ENCODE measurements around the gene NUTM2F.

NUTM2F gene

DNA sequence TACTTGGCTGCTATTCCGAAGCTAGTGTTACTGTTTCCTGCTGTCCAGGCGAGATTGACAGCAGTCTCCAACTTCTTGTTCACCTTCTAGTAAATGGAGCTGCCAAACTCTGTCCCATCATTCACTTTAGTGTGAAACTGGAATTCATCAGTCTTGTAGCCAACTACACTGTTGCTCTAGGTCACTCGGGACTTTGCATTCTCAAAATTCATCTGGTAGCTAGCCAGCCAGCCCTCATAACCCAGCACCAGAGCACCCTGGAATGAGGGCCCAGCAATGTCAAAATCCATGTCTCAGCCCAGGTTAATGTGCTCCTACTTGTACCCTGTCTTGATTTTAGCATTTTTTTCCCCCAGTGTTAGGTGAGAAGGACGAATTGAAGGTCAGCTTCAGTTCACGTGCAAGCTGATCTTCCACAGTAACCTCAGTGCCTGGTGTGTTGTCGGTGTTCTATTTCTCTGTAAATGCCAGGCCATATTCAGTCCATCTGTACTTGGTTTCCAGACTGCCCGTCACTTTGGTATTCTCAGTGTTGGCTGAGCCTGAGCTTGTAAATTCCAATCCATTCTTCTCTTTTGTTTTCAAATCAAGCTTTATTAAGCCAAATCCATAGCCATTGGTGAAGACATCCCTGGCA is 40.4 kb downstream of the NUTM2F start:
- no peak overlapping the region for H3K4me2 ChIP-seq (ENCODE audit: low read length)
- H3K36me3 ChIP-seq (replicated peaks; ENCODE audit: low read depth, low read length) = peaks cover 9% of the 10 kb centered on the region
- no peaks in the 10 kb centered on the region for H3K9me3 ChIP-seq (ENCODE audit: insufficient read depth, low read length)
- no peak for TF ChIP-seq EZH2phosphoT487 (IDR thresholded peaks at IDR 0.05; ENCODE audit: low read depth)
- TF ChIP-seq, protein P1, sequence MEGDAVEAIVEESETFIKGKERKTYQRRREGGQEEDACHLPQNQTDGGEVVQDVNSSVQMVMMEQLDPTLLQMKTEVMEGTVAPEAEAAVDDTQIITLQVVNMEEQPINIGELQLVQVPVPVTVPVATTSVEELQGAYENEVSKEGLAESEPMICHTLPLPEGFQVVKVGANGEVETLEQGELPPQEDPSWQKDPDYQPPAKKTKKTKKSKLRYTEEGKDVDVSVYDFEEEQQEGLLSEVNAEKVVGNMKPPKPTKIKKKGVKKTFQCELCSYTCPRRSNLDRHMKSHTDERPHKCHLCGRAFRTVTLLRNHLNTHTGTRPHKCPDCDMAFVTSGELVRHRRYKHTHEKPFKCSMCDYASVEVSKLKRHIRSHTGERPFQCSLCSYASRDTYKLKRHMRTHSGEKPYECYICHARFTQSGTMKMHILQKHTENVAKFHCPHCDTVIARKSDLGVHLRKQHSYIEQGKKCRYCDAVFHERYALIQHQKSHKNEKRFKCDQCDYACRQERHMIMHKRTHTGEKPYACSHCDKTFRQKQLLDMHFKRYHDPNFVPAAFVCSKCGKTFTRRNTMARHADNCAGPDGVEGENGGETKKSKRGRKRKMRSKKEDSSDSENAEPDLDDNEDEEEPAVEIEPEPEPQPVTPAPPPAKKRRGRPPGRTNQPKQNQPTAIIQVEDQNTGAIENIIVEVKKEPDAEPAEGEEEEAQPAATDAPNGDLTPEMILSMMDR (IDR thresholded peaks at IDR 0.05; ENCODE audit: low read depth, low read length) = no peak
- H3K4me3 ChIP-seq (ENCODE audit: low read length) = no peak overlapping the region
- no peak overlapping the region for H3K9ac ChIP-seq (ENCODE audit: low read length)
- no peaks in the 10 kb centered on the region for H4K20me1 ChIP-seq (ENCODE audit: insufficient read depth, low read length)
- no peaks in the 10 kb centered on the region for H3K79me2 ChIP-seq (ENCODE audit: low read length)
- no peaks in the 10 kb centered on the region for H3K27me3 ChIP-seq (ENCODE audit: low read depth, low read length)
- H3K4me1 ChIP-seq (ENCODE audit: low read length) = no peaks in the 10 kb centered on the region
- no peak overlapping the region for H3K27ac ChIP-seq (ENCODE audit: low read length)
- no peak overlapping the region for H2AFZ ChIP-seq (ENCODE audit: low read depth, low read length)

DNA sequence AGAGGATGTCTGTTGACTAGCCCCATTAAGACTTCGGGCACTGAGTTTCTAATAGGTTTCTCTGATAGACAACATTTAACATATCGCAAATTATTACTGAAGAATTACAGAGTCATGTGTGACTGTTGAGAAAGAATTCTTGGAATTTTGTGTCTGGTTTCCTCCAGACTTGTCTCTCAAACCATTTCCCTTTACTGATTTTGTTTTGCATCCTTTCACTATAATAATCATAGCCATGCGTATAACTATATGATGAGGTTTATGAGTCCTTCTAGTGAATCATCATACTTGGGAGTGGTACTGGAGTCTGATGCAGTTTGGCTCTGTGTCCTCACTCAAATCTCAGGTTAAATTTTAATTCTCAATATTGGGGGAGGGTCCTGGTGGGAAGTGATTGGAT is 42.3 kb downstream of the NUTM2F start:
- TF ChIP-seq EZH2phosphoT487 (IDR thresholded peaks at IDR 0.05; ENCODE audit: low read depth) = no peak
- TF ChIP-seq, protein P1 (IDR thresholded peaks at IDR 0.05; ENCODE audit: low read depth, low read length) = no peak
- H3K4me3 ChIP-seq (ENCODE audit: low read length) = no peak overlapping the region
- no peaks in the 10 kb centered on the region for H4K20me1 ChIP-seq (ENCODE audit: insufficient read depth, low read length)
- H3K4me1 ChIP-seq (ENCODE audit: low read length) = no peaks in the 10 kb centered on the region
- H3K27ac ChIP-seq (ENCODE audit: low read length) = no peak overlapping the region
- H3K27me3 ChIP-seq (ENCODE audit: low read depth, low read length) = no peaks in the 10 kb centered on the region
- no peak overlapping the region for H3K9ac ChIP-seq (ENCODE audit: low read length)
- H3K36me3 ChIP-seq (replicated peaks; ENCODE audit: low read depth, low read length) = peaks cover 6% of the 10 kb centered on the region
- H3K4me2 ChIP-seq (ENCODE audit: low read length) = no peak overlapping the region
- H2AFZ ChIP-seq (ENCODE audit: low read depth, low read length) = no peak overlapping the region
- no peaks in the 10 kb centered on the region for H3K79me2 ChIP-seq (ENCODE audit: low read length)
- H3K9me3 ChIP-seq (ENCODE audit: insufficient read depth, low read length) = no peaks in the 10 kb centered on the region

DNA sequence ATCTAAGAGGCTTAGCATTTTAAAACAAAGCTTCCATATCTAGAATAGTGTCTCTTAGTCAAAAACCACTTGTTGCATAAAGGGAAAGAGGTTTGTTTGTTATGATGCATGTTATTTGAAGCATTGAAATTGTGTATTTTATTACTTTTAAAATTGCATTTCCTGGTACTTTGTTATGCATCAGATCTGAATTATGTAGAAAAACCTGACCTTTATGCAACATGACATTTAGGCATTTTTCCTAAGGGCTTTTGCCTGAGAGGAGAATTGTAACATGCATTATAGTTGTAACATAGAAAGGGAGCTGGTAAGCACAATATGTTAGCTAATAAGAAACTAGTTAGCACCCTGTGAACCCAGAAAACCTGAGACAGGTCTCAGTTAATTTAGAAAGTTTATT is 47.3 kb downstream of the NUTM2F start:
- Histone ChIP-seq H3K27ac (ENCODE audit: low read length) (no peak overlapping the region), H3K27me3 (ENCODE audit: low read depth, low read length) (no peaks in the 10 kb centered on the region), H3K9ac (ENCODE audit: low read length) (no peak overlapping the region), H3K36me3 (replicated peaks; ENCODE audit: low read depth, low read length) (peaks cover 39% of the 10 kb centered on the region), H3K9me3 (ENCODE audit: insufficient read depth, low read length) (peaks cover 10% of the 10 kb centered on the region; the same call in 1 of the 2 replicates), H3K79me2 (ENCODE audit: low read length) (0 out of 2 replicates have a peak, but pooled peaks cover 3% of the 10 kb centered on the region), H3K4me3 (ENCODE audit: low read length) (no peak overlapping the region), H3K4me2 (ENCODE audit: low read length) (no peak overlapping the region), H4K20me1 (ENCODE audit: insufficient read depth, low read length) (no peaks in the 10 kb centered on the region), H2AFZ (ENCODE audit: low read depth, low read length) (no peak overlapping the region), H3K4me1 (ENCODE audit: low read length) (no peaks in the 10 kb centered on the region)
- TF ChIP-seq, protein P1 (IDR thresholded peaks at IDR 0.05; ENCODE audit: low read depth, low read length) = no peak
- no peak for TF ChIP-seq EZH2phosphoT487 (IDR thresholded peaks at IDR 0.05; ENCODE audit: low read depth)

DNA sequence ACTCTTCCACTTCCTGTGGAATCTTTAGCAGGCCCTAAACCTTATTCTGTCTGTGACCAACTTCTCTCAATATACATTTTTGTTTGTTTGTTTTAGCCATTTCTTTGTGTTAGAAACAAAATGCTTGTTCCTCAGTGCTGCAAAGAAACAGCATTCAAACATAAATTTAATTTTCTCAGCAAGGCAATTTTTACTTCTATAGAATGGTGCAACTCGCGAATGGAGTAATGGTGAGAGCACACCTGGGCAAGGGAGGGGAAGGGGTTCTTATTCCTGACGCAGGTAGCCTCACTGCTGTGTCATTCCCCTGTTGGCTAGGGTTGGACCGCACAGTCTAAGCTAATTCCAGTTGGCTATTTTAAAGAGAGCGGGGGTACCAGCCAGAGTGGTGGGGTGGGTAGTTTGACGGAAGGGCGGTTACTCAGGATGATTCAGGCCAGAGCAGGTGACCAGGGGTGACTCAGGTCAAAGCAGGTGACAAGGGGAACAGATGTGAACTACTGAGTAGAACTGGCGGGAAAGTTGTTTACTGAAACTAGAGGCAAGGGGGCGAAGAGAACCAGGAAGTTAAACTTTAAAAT is 47.9 kb downstream of the NUTM2F start:
- peaks cover 10% of the 10 kb centered on the region; the same call in 1 of the 2 replicates for H3K9me3 ChIP-seq (ENCODE audit: insufficient read depth, low read length)

More for the DNA sequence above, 47.9 kb downstream of the NUTM2F start:
- Histone ChIP-seq H3K4me2 (ENCODE audit: low read length) (no peak overlapping the region), H3K79me2 (ENCODE audit: low read length) (peaks cover 3% of the 10 kb centered on the region; the same call in 1 of the 2 replicates), H3K4me3 (ENCODE audit: low read length) (no peak overlapping the region), H2AFZ (ENCODE audit: low read depth, low read length) (no peak overlapping the region), H3K27ac (ENCODE audit: low read length) (no peak overlapping the region), H4K20me1 (ENCODE audit: insufficient read depth, low read length) (no peaks in the 10 kb centered on the region), H3K9ac (ENCODE audit: low read length) (no peak overlapping the region), H3K36me3 (replicated peaks; ENCODE audit: low read depth, low read length) (peaks cover 39% of the 10 kb centered on the region), H3K4me1 (ENCODE audit: low read length) (no peaks in the 10 kb centered on the region), H3K27me3 (ENCODE audit: low read depth, low read length) (no peaks in the 10 kb centered on the region)
- TF ChIP-seq, protein P1 (IDR thresholded peaks at IDR 0.05; ENCODE audit: low read depth, low read length) = no peak
- TF ChIP-seq EZH2phosphoT487 (IDR thresholded peaks at IDR 0.05; ENCODE audit: low read depth) = no peak

Data from OCI-LY3 (cell line).